NCI-H187 (cell line): ENCODE measurements around the gene ZNF77.
A peak's percentile ranks its signal among the peaks of the same experiment; 100 is the strongest.
"Not testable (repeated sequence)": the region's sequence is repeated elsewhere in the genome, so short reads cannot be mapped to it uniquely, and the experiment has no call there.

ENCODE experiments used
- DNase-seq, 2 experiments: peaks; one replicate each; lab custom pipeline; 2025; lab: John Stamatoyannopoulos, UW

ZNF77 gene

GRCh38 chr19:2944775-2945574 lies at the start of gene ZNF77:
Gene ZNF77 (minus strand): TSS chr19:2944971. CDS start chr19:2944840, 131 bp downstream.
- peak; percentile 98 to 99 for DNase-seq

- no peak for DNase-seq
Observed at GRCh38 chr19:2993579-2993978, 48.8 kb upstream of the ZNF77 start.

GRCh38 chr19:2992958-2993357 lies 48.2 kb upstream of the ZNF77 start:
- peak in 1 of 2 experiments; percentile 21 for DNase-seq

DNA sequence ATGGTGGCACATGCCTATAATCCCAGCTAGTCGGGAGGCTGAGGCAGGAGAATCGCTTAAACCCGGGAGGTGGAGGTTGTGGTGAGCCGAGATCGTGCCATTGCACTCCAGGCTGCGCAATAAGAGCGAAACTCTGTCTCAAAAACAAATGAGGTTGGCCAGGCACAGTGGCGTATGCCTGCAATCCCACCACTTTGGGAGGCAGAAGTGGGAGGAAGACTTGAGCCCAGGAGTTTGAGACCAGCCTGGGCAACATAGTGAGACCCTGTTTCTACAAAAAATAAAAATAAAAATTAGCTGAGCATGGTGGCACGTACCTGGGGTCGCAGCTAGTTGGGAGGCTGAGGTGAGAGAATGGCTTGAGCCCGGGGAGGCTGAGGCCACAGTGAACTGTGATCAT lies 47.6 kb upstream of the ZNF77 start:
- DNase-seq: not testable (repeated sequence)

DNA sequence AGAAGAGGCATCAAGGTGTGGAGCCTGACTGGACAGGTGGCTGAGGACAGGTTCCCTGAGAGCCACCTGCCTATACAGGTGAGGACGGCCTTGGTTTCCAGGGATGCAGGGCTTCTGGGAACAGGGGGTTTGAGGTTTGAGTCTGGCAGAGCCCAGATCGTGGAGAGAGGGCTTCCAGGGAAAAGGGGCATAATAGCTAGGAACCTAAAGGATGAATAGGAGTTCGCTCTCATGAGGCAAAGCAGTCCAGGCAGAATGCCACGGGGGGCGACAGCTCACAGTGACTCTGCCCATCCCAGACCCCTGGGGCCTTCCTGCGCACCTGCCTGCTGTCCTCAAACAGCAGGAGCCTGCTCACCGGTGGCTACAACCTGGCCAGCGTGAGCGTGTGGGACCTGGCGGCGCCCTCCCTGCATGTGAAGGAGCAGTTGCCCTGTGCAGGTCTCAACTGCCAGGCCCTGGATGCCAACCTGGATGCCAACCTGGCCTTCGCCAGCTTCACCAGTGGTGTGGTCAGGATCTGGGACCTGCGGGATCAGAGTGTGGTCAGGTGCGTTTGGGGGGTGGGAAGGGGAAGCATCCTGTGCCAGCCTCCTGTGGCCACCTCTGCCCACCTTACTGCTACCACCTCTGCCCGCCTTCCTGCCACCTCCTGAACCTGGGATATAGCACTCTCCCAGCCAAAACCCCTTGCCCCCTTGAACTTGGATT lies 44.6 kb upstream of the ZNF77 start:
- DNase-seq: no peak

GRCh38 chr19:2988568-2988967 lies 43.8 kb upstream of the ZNF77 start:
- DNase-seq: no peak

DNA sequence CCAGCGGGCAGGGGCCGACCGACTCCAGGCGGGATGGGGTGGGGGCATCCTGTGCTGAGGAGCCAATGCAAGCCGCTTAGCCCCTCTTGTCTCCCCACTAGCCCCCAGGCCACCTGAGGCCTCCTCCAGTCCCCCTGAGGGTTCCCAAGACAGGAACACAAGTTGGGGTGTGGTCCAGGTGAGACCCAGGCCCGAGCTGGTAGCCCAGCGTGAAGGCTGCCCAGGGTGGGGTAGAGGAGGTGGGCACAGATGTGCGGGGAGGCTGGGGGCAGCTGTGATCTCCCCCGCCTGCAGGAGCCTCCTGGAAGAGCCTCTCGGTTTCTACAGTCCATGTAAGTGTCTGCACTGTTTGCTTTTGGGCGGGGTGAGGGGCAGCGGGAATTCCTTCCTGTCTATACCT lies 43.0 kb upstream of the ZNF77 start:
- no peak for DNase-seq

DNA sequence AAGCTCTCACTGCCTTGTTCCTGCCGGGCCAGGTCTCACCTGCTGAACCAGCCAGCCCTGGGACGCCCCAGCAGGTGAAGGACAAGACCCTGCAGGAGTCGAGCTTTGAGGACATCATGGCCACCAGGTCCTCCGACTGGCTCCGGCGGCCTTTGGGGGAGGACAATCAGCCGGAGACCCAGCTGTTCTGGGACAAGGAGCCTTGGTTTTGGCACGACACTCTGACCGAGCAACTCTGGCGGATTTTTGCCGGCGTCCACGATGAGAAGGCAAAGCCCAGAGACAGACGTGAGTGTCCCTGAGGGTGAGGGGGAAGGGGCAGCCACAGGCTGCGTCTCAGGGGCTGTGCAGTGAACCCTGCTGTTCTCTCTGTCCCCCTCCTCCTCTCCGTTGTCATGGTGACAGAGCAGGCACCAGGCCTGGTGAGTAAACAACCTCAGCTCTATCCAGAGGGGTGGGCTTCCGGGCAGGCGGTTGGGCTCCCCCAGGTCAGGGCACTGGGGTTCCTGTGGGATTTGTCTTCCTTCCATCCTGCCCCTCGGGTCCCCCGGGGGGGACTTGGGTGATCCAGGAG lies 42.3 kb upstream of the ZNF77 start:
- DNase-seq: no peak

DNA sequence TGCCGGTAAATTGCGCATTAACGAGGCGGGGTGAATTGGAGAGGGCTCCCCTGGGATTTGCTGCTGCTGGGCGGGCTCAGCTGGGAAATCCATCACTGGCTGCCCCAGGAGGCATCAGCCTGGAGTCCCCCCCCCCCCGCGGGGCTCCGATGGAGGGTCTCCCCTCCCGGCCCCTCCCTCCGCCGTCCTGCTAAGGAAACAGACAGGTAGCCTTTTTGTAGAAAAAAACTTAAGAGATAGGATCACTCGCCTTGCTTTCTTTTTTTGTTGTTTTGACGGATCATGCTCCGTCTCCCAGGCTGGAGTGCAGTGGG lies 39.4 kb upstream of the ZNF77 start:
- no peak for DNase-seq

DNA sequence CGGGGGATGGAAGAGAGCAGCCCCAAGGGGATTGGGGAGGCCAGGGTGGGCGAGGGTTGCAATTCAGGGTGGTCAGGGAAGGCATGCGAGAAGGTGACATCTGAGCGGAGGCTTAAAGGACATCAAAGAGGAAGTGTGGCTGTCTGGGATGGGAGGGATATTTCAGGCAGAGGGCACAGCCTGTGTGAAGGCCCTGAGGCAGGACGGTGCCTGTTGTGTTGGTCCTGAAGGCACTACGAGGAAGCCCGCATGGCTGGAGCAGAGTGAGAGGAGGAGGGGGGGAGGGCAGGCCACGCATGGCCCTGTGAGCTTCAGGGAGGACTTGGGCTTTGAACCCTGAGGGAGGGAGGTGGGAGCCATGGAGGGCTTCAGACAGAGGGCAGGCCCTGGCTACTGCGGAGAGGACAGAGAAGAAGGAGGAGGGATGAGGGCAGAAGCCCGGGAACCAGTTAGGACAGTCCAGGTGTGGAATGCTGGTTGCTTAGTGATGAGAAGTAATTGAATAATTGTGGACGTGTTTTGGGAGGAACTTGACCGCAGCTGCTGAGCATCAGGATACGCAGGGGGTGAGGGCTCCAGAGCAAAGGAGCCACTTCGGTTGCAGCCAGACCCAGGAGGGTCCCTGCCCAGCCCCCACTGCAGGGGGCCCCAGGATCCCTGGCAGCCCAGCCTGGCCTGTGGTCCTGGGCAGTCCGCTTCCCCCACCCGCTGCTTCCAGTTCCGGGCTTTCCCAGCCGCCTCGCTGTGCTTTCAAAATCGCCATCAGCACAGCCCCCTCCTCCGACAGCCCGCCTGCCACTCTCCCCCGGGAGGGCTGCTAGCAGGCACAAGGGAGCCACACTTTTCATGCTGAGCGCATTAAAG lies 38.8 kb upstream of the ZNF77 start:
- peak; percentile 93 to 98 for DNase-seq

GRCh38 chr19:2982983-2983350 lies 38.2 kb upstream of the ZNF77 start:
- DNase-seq: peak in 1 of 2 experiments; percentile 45

DNA sequence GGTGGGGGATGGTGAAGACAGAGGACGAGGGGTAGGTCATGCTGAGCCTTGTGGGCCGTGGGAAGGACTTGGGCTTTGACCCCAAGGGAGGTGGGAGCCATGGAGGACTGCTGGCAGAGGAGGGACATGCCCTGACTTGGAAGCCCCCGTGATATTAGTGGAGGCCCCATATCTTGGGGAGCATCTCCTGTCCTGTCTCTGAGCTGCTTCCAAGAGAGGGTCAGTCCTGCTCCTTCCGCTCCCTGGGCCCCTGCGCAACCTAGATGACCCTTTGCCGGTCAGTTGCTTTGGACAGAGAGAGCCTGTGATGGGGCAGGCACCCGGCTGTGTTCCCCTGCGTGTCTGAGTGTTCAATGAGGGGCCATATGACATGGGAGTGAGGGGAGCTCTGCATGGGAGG lies 37.8 kb upstream of the ZNF77 start:
- no peak for DNase-seq

- DNase-seq: no peak
Observed at GRCh38 chr19:2981898-2982297, 37.1 kb upstream of the ZNF77 start.

DNA sequence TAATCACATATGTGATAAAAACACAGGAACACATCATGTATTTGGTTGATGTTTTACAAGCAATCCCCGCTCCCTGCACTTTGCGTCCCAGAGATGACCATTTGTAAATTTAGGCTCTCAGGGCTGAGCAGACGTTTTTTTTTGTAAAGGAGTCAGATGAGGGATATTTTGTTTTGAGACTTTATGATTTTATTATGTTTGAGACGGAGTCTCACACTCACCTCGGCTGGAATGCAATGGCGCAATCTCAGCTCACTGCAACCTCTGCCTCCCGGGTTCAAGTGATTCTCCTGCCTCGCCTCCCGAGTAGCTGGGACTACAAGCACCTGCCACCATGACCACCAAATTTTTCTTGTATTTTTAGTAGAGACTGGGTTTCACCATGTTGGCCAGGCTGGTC lies 34.0 kb upstream of the ZNF77 start:
- DNase-seq: no peak

- DNase-seq: no peak
Observed at GRCh38 chr19:2978166-2978767, 33.5 kb upstream of the ZNF77 start.

- no peak for DNase-seq
Observed at GRCh38 chr19:2977746-2978138, 33.0 kb upstream of the ZNF77 start.

GRCh38 chr19:2977001-2977745 lies 32.4 kb upstream of the ZNF77 start, which contains the start of gene TLE6:
Gene TLE6 (plus strand): TSS chr19:2977564. CDS start chr19:2978234, 670 bp downstream.
- DNase-seq: peak; percentile 95 to 98

DNA sequence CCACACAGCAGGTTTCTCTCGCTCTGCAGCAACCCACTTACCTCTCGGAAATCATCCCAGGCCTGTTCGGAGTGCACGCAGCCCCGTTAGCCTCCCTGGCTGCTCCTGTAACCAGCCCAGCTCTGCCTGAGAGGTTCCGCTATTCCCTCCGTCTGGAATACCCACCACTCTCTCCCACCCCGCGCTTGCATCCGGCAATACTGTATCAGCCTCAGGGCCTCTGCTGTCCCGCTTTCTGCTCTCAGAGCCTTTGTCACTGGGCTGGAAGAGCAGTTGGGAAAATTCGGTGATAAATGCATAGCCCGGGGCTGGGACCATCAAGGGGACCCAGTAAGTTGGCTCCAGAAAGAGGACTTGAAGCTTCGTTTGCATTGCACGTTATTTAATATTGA lies 31.8 kb upstream of the ZNF77 start:
- DNase-seq: peak in 1 of 2 experiments; percentile 65

GRCh38 chr19:2974342-2975041 lies 29.7 kb upstream of the ZNF77 start:
- no peak for DNase-seq

GRCh38 chr19:2973229-2973628 lies 28.5 kb upstream of the ZNF77 start:
- DNase-seq: no peak
